Epidermal melanocyte (primary cell): ENCODE results near the gene PRR23B.

Experiments
- DNase-seq: peaks from one replicate; pipeline ENCODE4 v3.0.0; 2011; ENCODE audit warnings: low spot score; ENCODE audit not compliant: insufficient read length

PRR23B gene

GRCh38 chr3:138974462-138974861 is 46.3 kb downstream of the PRR23B start:
- no peak for DNase-seq

DNA sequence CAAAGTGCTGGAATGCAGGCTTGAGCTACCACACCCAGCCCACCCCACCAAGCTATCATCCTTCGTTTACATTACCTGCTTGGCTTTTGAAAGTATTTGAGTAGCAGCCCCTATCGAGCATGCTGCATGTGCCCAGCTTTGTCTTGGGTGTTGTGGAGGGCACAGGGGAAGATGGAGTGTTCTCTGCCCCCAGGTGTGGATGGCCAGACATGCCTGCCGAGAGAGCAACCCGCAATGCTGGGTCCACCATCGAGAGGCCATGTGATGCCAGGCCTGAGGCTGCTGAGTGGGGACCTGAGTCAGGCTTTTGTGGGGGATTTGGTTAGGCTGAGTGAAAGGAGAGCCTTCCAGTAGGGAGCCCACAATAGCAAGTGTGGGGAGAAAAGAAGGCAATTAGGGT is 47.8 kb downstream of the PRR23B start:
- DNase-seq: no peak

DNA sequence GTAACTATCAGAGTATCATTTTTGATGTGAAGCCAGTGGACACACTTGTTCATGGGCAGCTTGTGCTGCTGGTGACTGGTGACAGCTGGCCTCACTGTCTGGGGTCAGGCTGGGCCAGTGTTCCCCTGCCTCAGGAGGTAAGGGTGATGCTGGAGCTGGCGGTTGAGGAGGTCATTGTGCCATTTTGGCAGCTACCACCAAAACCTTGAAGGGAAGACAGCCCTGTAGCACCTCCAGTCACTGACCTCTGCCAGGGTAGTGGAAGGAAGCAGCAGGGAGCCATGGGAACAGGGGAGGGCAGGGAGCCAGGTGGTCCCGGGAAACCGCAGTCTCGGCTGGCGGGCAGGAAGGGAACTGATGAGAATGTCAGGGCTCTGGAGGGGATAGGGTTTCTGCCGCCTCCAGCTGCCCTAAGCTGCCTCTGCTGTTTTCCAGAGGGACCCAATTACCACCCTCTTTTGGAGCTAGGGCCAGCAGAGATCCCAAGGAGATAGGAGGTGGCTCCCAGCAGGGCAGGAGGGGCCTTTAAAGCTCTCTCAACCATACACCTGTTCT is 48.9 kb downstream of the PRR23B start:
- DNase-seq: no peak
